GM12874 (cell line): ENCODE measurements around the gene ATP4A.

Experiments used
- CTCF ChIP-seq: IDR thresholded peaks from 2 replicates; pipeline ENCODE4 v1.5.1; 2011; ENCODE audit warnings: low read depth, mild to moderate bottlenecking, control low read depth, low read length, moderate library complexity; ENCODE audit not compliant: insufficient read depth

ATP4A gene

GRCh38 chr19:35561436-35561835 is 2.0 kb downstream of the ATP4A start:
- TF ChIP-seq CTCF = no peak

- no peak for TF ChIP-seq CTCF
Observed at GRCh38 chr19:35560677-35561076, 2.8 kb downstream of the ATP4A start.

GRCh38 chr19:35560271-35560670 is 3.2 kb downstream of the ATP4A start:
- no peak for TF ChIP-seq CTCF

- TF ChIP-seq CTCF = no peak
Observed at GRCh38 chr19:35559781-35560180, 3.7 kb downstream of the ATP4A start.

- TF ChIP-seq CTCF = no peak
Observed at GRCh38 chr19:35559281-35559659, 4.2 kb downstream of the ATP4A start.

- no peak for TF ChIP-seq CTCF
Observed at GRCh38 chr19:35558400-35559280, 4.8 kb downstream of the ATP4A start.

GRCh38 chr19:35557539-35558399 is 5.7 kb downstream of the ATP4A start:
- TF ChIP-seq CTCF = 0 out of 2 replicates have a peak, but pooled peaks have one; percentile 4
